Upper lobe of left lung (tissue), 4 donors: ENCODE data around the gene SULT2A1.

Experiments
- EP300 ChIP-seq, 4 donors: sonication (generic); formaldehyde crosslinking; IDR thresholded peaks; one replicate each; pipeline ENCODE4 v1.5.1; 2017; ENCODE audit warnings: antibody characterized with exemption in 4 of 4, control low read depth in 2 of 4
- POLR2A ChIP-seq, 4 donors: fragments of 450-650 bp; IDR thresholded peaks; one replicate each; pipeline ENCODE4 v1.5.1; 2016 to 2017; ENCODE audit warnings: antibody characterized with exemption in 4 of 4, mild to moderate bottlenecking in 2 of 4
- POLR2AphosphoS5 ChIP-seq, 2 donors: sonication (generic); formaldehyde crosslinking; IDR thresholded peaks; one replicate each; pipeline ENCODE4 v1.5.1; 2017; ENCODE audit warnings: antibody characterized with exemption in 2 of 2
- TF ChIP-seq, protein P1 (sequence below), 6 experiments: fragments of 450-650 bp in 4 of 6; fragments of 200-600 bp in 2 of 6; sonication (generic) in 2 of 6; IDR thresholded peaks; one replicate each; pipeline ENCODE4 v1.5.1; 2016 to 2019; ENCODE audit warnings: antibody characterized with exemption in 6 of 6

DNA sequence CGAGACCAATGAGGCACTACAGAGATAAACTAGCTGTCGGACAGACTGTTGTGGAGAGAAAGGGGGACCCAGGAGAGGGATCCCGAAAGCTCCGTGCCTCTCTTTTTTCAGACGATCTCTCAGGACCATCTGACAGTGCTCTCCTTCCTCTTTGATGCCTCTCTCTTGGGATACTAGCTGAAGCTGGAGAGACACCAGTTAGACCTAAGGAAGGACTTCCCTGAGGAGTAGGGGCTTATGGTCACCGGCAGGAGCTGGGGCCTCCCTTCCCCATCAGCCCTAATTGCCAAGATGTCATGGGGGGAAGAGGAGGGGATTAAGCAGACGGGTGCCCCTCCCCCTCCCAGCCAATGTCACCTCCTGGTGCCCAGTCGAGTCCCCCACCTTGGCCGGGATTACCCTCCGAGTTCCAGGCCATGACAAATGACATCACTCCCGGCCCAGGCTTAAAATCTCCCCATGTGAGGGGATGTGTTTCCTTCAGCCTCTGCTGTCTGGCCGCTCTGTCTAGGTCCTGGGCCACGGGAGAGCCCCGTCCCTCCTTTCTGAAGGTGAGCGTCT, 64.6 kb downstream of the SULT2A1 start, which contains the start of gene CRX:
- TF ChIP-seq POLR2A (IDR thresholded peaks at IDR 0.05) (no peak), POLR2AphosphoS5 (IDR thresholded peaks at IDR 0.05) (no peak), EP300 (IDR thresholded peaks at IDR 0.05) (no peak)
- TF ChIP-seq, protein P1, sequence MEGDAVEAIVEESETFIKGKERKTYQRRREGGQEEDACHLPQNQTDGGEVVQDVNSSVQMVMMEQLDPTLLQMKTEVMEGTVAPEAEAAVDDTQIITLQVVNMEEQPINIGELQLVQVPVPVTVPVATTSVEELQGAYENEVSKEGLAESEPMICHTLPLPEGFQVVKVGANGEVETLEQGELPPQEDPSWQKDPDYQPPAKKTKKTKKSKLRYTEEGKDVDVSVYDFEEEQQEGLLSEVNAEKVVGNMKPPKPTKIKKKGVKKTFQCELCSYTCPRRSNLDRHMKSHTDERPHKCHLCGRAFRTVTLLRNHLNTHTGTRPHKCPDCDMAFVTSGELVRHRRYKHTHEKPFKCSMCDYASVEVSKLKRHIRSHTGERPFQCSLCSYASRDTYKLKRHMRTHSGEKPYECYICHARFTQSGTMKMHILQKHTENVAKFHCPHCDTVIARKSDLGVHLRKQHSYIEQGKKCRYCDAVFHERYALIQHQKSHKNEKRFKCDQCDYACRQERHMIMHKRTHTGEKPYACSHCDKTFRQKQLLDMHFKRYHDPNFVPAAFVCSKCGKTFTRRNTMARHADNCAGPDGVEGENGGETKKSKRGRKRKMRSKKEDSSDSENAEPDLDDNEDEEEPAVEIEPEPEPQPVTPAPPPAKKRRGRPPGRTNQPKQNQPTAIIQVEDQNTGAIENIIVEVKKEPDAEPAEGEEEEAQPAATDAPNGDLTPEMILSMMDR (IDR thresholded peaks at IDR 0.05): no peak
